IPS DF 4.7 (cell line): Measurements from ENCODE around the gene IFNG.

ENCODE experiments used
- DNase-seq: peaks from one replicate; pipeline ENCODE4 v3.0.0-alpha.2; 2013; ENCODE audit warnings: low spot score; ENCODE audit errors: extremely low read depth

IFNG gene

GRCh38 chr12:68118096-68118755 is 41.3 kb downstream of the IFNG start:
- DNase-seq, result no peak

GRCh38 chr12:68117661-68118060 is 41.9 kb downstream of the IFNG start:
- no peak for DNase-seq

- DNase-seq, result no peak
These were observed 44.3 kb downstream of the IFNG start for GRCh38 chr12:68115281-68115680.

- DNase-seq, result no peak
These were observed 44.9 kb downstream of the IFNG start for GRCh38 chr12:68114606-68115005.

DNA sequence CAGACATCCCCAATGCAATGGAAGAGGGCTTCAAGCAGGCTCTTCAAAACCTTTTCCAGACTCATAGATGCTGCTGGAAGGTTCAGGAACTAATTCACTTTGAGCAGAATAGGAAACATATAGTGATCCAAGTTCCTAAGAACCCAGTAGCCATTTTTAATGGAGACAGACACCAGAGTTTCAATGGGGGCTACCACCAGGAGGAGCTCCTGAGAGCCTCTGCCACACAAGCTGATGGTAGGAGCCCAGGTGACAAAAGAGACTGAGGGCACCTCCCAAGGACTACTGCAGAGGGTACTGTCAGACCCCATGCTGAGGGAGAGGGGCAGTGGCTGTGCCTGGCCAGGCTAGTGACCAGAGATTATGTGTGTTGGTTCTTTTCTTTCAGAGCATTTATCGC is 45.9 kb downstream of the IFNG start:
- DNase-seq, result peak; percentile 44

DNA sequence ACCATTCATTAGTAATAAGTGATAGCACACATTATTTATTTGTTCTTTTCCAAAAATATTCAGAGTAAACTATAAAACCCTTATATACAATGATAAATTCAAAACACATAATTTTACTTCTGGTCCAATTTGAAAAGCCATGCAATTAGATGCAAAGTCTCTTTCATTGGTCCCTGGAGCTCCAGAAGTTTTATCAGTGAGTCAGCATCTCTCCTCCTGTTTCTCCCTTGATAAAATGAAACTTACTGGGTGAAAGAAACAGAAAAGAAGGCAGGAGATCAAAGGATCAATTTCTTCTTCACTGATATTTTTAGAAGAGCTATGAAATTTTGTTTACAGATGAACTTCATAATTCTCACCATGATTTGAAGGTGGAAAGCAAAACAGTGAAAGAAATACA is 47.5 kb downstream of the IFNG start:
- no peak for DNase-seq

GRCh38 chr12:68109444-68110217 is 49.9 kb downstream of the IFNG start:
- no peak for DNase-seq

GRCh38 chr12:68109001-68109400 is 50.5 kb downstream of the IFNG start:
- DNase-seq, result no peak

- DNase-seq, result no peak
These were observed 52.9 kb downstream of the IFNG start for GRCh38 chr12:68106660-68107059.

DNA sequence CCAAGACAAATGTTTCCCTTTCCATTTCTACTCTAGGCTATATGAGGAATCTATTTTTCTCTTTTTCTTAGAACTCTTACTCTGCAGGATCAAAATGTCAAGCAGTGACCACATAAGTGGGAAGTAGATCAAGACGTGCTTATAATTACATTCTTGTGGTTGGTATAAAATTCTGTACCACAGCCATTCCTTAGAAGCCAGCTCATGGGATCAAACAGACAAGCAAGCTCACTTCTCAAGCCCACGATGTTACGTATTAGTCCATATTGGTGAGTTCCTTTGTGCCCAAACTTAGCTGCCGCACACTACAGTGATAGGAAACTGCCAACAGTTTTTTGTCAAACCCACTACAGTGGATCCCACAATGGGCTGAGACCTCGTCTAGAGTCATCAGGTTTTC is 53.4 kb downstream of the IFNG start:
- DNase-seq, result no peak
